ENCODE data around the gene MAK. TPM values are rescaled to one million over a fixed set of nuclear protein-coding genes. Genes with fewer than 3 reads are reported as not detected.

The MAK gene
- total RNA-seq, 1 experiment from 2014 or later: 0.22 TPM

- Histone ChIP-seq H3K9ac (ENCODE audit: low read length) (no peak overlapping the region), H3K27ac (ENCODE audit: low read depth, low read length) (no peak overlapping the region), H3K9me3 (ENCODE audit: control insufficient read depth in 1 of 2, insufficient read depth in 1 of 2, low read depth in 1 of 2, low read length in 2 of 2) (no peaks in the 10 kb centered on the region), H3K4me3 (replicated peaks in 1 of 2; ENCODE audit: low read depth in 1 of 2, low read length in 2 of 2) (no peak overlapping the region), H3K36me3 (ENCODE audit: control insufficient read depth in 1 of 2, insufficient read depth in 2 of 2, low read length in 2 of 2) (peaks cover 3 to 6% of the 10 kb centered on the region in 2 experiments; a peak in 1 of 4 replicates), H3K27me3 (ENCODE audit: insufficient read depth, low read length) (no peaks in the 10 kb centered on the region), H3K4me2 (ENCODE audit: low read length) (no peak overlapping the region), H3K4me1 (ENCODE audit: control insufficient read depth in 1 of 2, insufficient read depth in 2 of 2, low read length in 2 of 2) (peaks cover 20 to 25% of the 10 kb centered on the region in 2 experiments), H3K9me2 (ENCODE audit: insufficient read depth) (no peaks in the 10 kb centered on the region), H2AFZ (ENCODE audit: low read depth, low read length, poor library complexity, severe bottlenecking) (no peak overlapping the region), H4K20me1 (ENCODE audit: insufficient read depth) (no peaks in the 10 kb centered on the region), H3K79me2 (ENCODE audit: insufficient read depth, low read length) (no peaks in the 10 kb centered on the region)
- ATAC-seq (no peak), DNase-seq (ENCODE audit: low read depth, low spot score) (no peak)
- ChIA-PET POLR2A (interaction anchor here (0.7 kb wide), 1 partner anchor 13 kb away, joined by 3 read pairs; no protein-coding TSS in a partner anchor), RAD21 (ENCODE audit: low non-redundant PET in 1 of 2, low total read pairs in 2 of 2, uncharacterized antibody in 2 of 2, unreplicated experiment in 2 of 2) (no interaction called here), CTCF (no interaction called here)
- TF ChIP-seq ZNF274 (IDR thresholded peaks at IDR 0.05; ENCODE audit: low read depth, low read length): no peak
- no peak for TF ChIP-seq CBX3 (IDR thresholded peaks at IDR 0.05; ENCODE audit: low read depth)
- TF ChIP-seq ATF3 (IDR thresholded peaks at IDR 0.05): no peak
- TF ChIP-seq MAX (IDR thresholded peaks at IDR 0.05): no peak
- TF ChIP-seq CTCF (IDR thresholded peaks at IDR 0.05 in 2 of 3, conservative IDR thresholded peaks at IDR 0.05 in 1 of 3; ENCODE audit: borderline replicate concordance in 1 of 3, insufficient read depth in 1 of 3, low read depth in 2 of 3, low read length in 2 of 3): no peak
- TF ChIP-seq ELF1 (IDR thresholded peaks at IDR 0.05; ENCODE audit: borderline replicate concordance, low read depth): no peak
- no peak for TF ChIP-seq EZH2 (IDR thresholded peaks at IDR 0.05)
- no peak for TF ChIP-seq EGR1 (IDR thresholded peaks at IDR 0.05; ENCODE audit: low read depth)
- TF ChIP-seq CEBPB (IDR thresholded peaks at IDR 0.05; ENCODE audit: low read depth): no peak
- TF ChIP-seq SP1 (IDR thresholded peaks at IDR 0.05; ENCODE audit: low read depth): no peak
- no peak for TF ChIP-seq FOSL1 (IDR thresholded peaks at IDR 0.05; ENCODE audit: low read depth)
- TF ChIP-seq ZBTB33 (IDR thresholded peaks at IDR 0.05; ENCODE audit: extremely low read depth, insufficient replicate concordance, low read length): no peak
- TF ChIP-seq TCF7L2 (IDR thresholded peaks at IDR 0.05; ENCODE audit: borderline replicate concordance, extremely low read depth, insufficient read depth, insufficient read length): no peak
- no peak for TF ChIP-seq EZH2phosphoT487 (IDR thresholded peaks at IDR 0.05; ENCODE audit: borderline replicate concordance)
- no peak for TF ChIP-seq POLR2A (IDR thresholded peaks at IDR 0.05; ENCODE audit: borderline replicate concordance, extremely low read depth, insufficient read depth, insufficient read length)
- no peak for TF ChIP-seq SIN3A (IDR thresholded peaks at IDR 0.05; ENCODE audit: low read depth)
- no peak for TF ChIP-seq YY1 (IDR thresholded peaks at IDR 0.05; ENCODE audit: extremely low read depth, insufficient replicate concordance, low read depth, low read length)
- intact Hi-C loops (cut with micrococcal nuclease): no loop called here
- no TSS peak for BruUV-seq (replicated peaks)
Observed at GRCh38 chr6:10736731-10737130, 101.6 kb downstream of the MAK start.
